Measurements from ENCODE around the gene DUOX1.
A peak's percentile ranks its signal among the peaks of the same experiment; 100 is the strongest.

The DUOX1 gene

DNA sequence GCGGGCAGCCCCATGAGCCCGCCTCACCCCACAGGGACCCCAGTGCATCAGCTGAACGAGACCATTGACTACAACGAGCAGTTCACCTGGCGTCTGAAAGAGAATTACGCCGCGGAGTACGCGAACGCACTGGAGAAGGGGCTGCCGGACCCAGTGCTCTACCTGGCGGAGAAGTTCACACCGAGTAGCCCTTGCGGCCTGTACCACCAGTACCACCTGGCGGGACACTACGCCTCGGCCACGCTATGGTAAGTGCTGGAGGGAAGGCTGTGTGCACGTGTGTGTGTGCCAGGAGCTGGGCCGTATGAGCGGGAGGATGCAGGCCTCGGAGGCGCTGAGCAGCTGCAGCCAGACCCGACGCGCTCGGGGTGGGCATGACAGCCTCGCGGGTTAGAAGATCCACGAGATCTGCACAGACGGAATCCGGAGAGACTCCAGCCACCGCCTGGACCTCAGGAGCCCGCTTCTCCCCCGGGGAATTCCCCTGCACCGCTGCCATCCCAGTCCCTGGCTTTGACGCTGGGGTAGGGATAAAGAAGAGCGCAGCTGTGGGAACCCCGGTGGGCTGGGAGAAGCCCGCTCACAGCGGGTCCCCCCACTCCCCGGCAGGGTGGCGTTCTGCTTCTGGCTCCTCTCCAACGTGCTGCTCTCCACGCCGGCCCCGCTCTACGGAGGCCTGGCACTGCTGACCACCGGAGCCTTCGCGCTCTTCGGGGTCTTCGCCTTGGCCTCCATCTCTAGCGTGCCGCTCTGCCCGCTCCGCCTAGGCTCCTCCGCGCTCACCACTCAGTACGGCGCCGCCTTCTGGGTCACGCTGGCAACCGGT, 13.1 kb upstream of the DUOX1 start:
- H3K23ac ChIP-seq (ENCODE audit: low read length), result no peak overlapping the region
- H3K4me1 ChIP-seq (ENCODE audit: control insufficient read depth in 1 of 2, insufficient read depth in 2 of 2, low read length in 2 of 2), result peaks cover 4% of the 10 kb centered on the region in 2 experiments
- no peak overlapping the region for H3K4me3 ChIP-seq (ENCODE audit: low read depth, low read length)
- no peak for DNase-seq
- H3K79me2 ChIP-seq (ENCODE audit: control insufficient read depth, insufficient read depth, low read length, poor library complexity), result no peaks in the 10 kb centered on the region
- H2AFZ ChIP-seq (ENCODE audit: insufficient read depth, low read length, poor library complexity), result no peak overlapping the region
- no peak overlapping the region for H2BK5ac ChIP-seq (ENCODE audit: low read depth, low read length, poor library complexity)
- H3K79me1 ChIP-seq (ENCODE audit: low read length), result no peaks in the 10 kb centered on the region
- H3K4me2 ChIP-seq (ENCODE audit: low read length), result no peak overlapping the region
- peaks cover 2% of the 10 kb centered on the region for H3K9me3 ChIP-seq (ENCODE audit: insufficient read depth, low read depth, low read length)
- H3K27me3 ChIP-seq (ENCODE audit: insufficient read depth, low read length), result peaks cover 64% of the 10 kb centered on the region
- H3K27ac ChIP-seq (ENCODE audit: low read depth, low read length), result no peak overlapping the region
- no peak overlapping the region for H3K14ac ChIP-seq (ENCODE audit: low read length)
- no peak overlapping the region for H2BK120ac ChIP-seq (ENCODE audit: insufficient read depth, low read length, poor library complexity)
- no peak overlapping the region for H4K8ac ChIP-seq (ENCODE audit: low read depth, low read length)
- H3K9ac ChIP-seq (ENCODE audit: low read length), result no peak overlapping the region
- H4K12ac ChIP-seq (ENCODE audit: low read depth, low read length), result no peak overlapping the region
- H4K91ac ChIP-seq (ENCODE audit: low read depth, low read length), result no peak overlapping the region
- H3K18ac ChIP-seq (ENCODE audit: low read length), result no peak overlapping the region
- H2AK5ac ChIP-seq (ENCODE audit: low read length), result no peak overlapping the region
- no peak overlapping the region for H3K4ac ChIP-seq (ENCODE audit: low read depth, low read length)
- no peak overlapping the region for H2BK12ac ChIP-seq (ENCODE audit: low read length)
- H3K36me3 ChIP-seq (ENCODE audit: control insufficient read depth in 1 of 2, insufficient read depth in 2 of 2, low read length in 2 of 2), result no peaks in the 10 kb centered on the region
- WGBS (ENCODE audit: extremely low coverage, insufficient coverage, insufficient read length), result no CpG with 5 or more reads among the region's 65 CpGs

GRCh38 chr15:45117308-45118130, 12.3 kb upstream of the DUOX1 start:
- no peak overlapping the region for H2BK120ac ChIP-seq (ENCODE audit: insufficient read depth, low read length, poor library complexity)
- H3K27me3 ChIP-seq (ENCODE audit: insufficient read depth, low read length), result peaks cover 56% of the 10 kb centered on the region
- H2AK5ac ChIP-seq (ENCODE audit: low read length), result no peak overlapping the region
- peak overlapping the region; percentile 61 for H3K4me2 ChIP-seq (ENCODE audit: low read length)
- H4K91ac ChIP-seq (ENCODE audit: low read depth, low read length), result no peak overlapping the region
- H2BK12ac ChIP-seq (ENCODE audit: low read length), result no peak overlapping the region
- no peak overlapping the region for H3K4me3 ChIP-seq (ENCODE audit: low read depth, low read length)
- no peak overlapping the region for H3K23ac ChIP-seq (ENCODE audit: low read length)
- H2AFZ ChIP-seq (ENCODE audit: insufficient read depth, low read length, poor library complexity), result no peak overlapping the region
- H3K18ac ChIP-seq (ENCODE audit: low read length), result no peak overlapping the region
- H3K36me3 ChIP-seq (ENCODE audit: control insufficient read depth in 1 of 2, insufficient read depth in 2 of 2, low read length in 2 of 2), result no peaks in the 10 kb centered on the region
- H3K4me1 ChIP-seq (ENCODE audit: control insufficient read depth in 1 of 2, insufficient read depth in 2 of 2, low read length in 2 of 2), result peaks cover 4 to 8% of the 10 kb centered on the region in 2 experiments
- no peak overlapping the region for H3K14ac ChIP-seq (ENCODE audit: low read length)
- H3K79me2 ChIP-seq (ENCODE audit: control insufficient read depth, insufficient read depth, low read length, poor library complexity), result no peaks in the 10 kb centered on the region
- H3K9me3 ChIP-seq (ENCODE audit: insufficient read depth, low read depth, low read length), result peaks cover 2% of the 10 kb centered on the region
- no CpG with 5 or more reads among the region's 33 CpGs for WGBS (ENCODE audit: extremely low coverage, insufficient coverage, insufficient read length)
- H4K8ac ChIP-seq (ENCODE audit: low read depth, low read length), result no peak overlapping the region
- no peak overlapping the region for H3K4ac ChIP-seq (ENCODE audit: low read depth, low read length)
- H2BK5ac ChIP-seq (ENCODE audit: low read depth, low read length, poor library complexity), result no peak overlapping the region
- no peak for DNase-seq
- no peak overlapping the region for H3K27ac ChIP-seq (ENCODE audit: low read depth, low read length)
- no peak overlapping the region for H3K9ac ChIP-seq (ENCODE audit: low read length)
- H4K12ac ChIP-seq (ENCODE audit: low read depth, low read length), result no peak overlapping the region
- H3K79me1 ChIP-seq (ENCODE audit: low read length), result no peaks in the 10 kb centered on the region

- no peak overlapping the region for H4K8ac ChIP-seq (ENCODE audit: low read depth, low read length)
- no peak overlapping the region for H4K91ac ChIP-seq (ENCODE audit: low read depth, low read length)
- no peak overlapping the region for H2AK5ac ChIP-seq (ENCODE audit: low read length)
- H3K79me1 ChIP-seq (ENCODE audit: low read length), result no peaks in the 10 kb centered on the region
- H3K9ac ChIP-seq (ENCODE audit: low read length), result no peak overlapping the region
- no peak overlapping the region for H2AFZ ChIP-seq (ENCODE audit: insufficient read depth, low read length, poor library complexity)
- DNase-seq, result peak; percentile 76 to 87
- no peak overlapping the region for H3K4me3 ChIP-seq (ENCODE audit: low read depth, low read length)
- H3K9me3 ChIP-seq (ENCODE audit: insufficient read depth, low read depth, low read length), result peaks cover 2% of the 10 kb centered on the region
- peaks cover 50% of the 10 kb centered on the region for H3K27me3 ChIP-seq (ENCODE audit: insufficient read depth, low read length)
- H2BK5ac ChIP-seq (ENCODE audit: low read depth, low read length, poor library complexity), result no peak overlapping the region
- peak overlapping the region; percentile 61 for H3K4me2 ChIP-seq (ENCODE audit: low read length)
- no peak overlapping the region for H2BK120ac ChIP-seq (ENCODE audit: insufficient read depth, low read length, poor library complexity)
- H3K36me3 ChIP-seq (ENCODE audit: control insufficient read depth in 1 of 2, insufficient read depth in 2 of 2, low read length in 2 of 2), result no peaks in the 10 kb centered on the region
- no peak overlapping the region for H3K4ac ChIP-seq (ENCODE audit: low read depth, low read length)
- peaks cover 4 to 8% of the 10 kb centered on the region in 2 experiments for H3K4me1 ChIP-seq (ENCODE audit: control insufficient read depth in 1 of 2, insufficient read depth in 2 of 2, low read length in 2 of 2)
- no peaks in the 10 kb centered on the region for H3K79me2 ChIP-seq (ENCODE audit: control insufficient read depth, insufficient read depth, low read length, poor library complexity)
- no CpG with 5 or more reads among the region's 14 CpGs for WGBS (ENCODE audit: extremely low coverage, insufficient coverage, insufficient read length)
- no peak overlapping the region for H3K23ac ChIP-seq (ENCODE audit: low read length)
- H2BK12ac ChIP-seq (ENCODE audit: low read length), result no peak overlapping the region
- H4K12ac ChIP-seq (ENCODE audit: low read depth, low read length), result no peak overlapping the region
- no peak overlapping the region for H3K14ac ChIP-seq (ENCODE audit: low read length)
- H3K27ac ChIP-seq (ENCODE audit: low read depth, low read length), result no peak overlapping the region
- no peak overlapping the region for H3K18ac ChIP-seq (ENCODE audit: low read length)
These were observed 11.6 kb upstream of the DUOX1 start for GRCh38 chr15:45118131-45118588.

DNA sequence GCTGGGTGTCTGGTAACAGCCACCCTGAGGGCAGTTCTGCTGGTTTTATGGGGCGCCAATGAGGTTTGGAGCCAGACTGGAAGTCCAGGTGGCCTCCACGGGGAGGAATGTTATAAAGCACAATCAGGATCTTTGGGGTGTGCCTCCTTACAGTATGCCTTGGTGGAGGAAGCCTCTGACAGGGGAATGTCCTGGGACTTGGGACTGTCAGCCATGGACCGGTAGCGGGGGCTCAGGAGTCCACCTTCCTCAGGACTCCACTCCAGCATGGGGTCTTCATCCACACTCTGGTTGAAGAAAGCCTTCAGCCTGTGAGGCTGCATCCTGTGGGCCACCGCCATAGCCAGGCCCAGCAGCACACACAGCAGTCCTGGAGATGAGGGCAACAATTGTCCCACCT, 10.8 kb upstream of the DUOX1 start:
- Histone ChIP-seq H2BK12ac (ENCODE audit: low read length) (no peak overlapping the region), H3K4me1 (ENCODE audit: control insufficient read depth in 1 of 2, insufficient read depth in 2 of 2, low read length in 2 of 2) (peaks cover 4 to 10% of the 10 kb centered on the region in 2 experiments), H4K12ac (ENCODE audit: low read depth, low read length) (no peak overlapping the region), H3K9me3 (ENCODE audit: insufficient read depth, low read depth, low read length) (peaks cover 2% of the 10 kb centered on the region), H3K79me1 (ENCODE audit: low read length) (no peaks in the 10 kb centered on the region), H2BK120ac (ENCODE audit: insufficient read depth, low read length, poor library complexity) (no peak overlapping the region), H2BK5ac (ENCODE audit: low read depth, low read length, poor library complexity) (no peak overlapping the region), H4K91ac (ENCODE audit: low read depth, low read length) (no peak overlapping the region), H2AFZ (ENCODE audit: insufficient read depth, low read length, poor library complexity) (no peak overlapping the region), H3K4me3 (ENCODE audit: low read depth, low read length) (no peak overlapping the region), H3K36me3 (ENCODE audit: control insufficient read depth in 1 of 2, insufficient read depth in 2 of 2, low read length in 2 of 2) (no peaks in the 10 kb centered on the region), H3K14ac (ENCODE audit: low read length) (no peak overlapping the region), H3K79me2 (ENCODE audit: control insufficient read depth, insufficient read depth, low read length, poor library complexity) (no peaks in the 10 kb centered on the region), H2AK5ac (ENCODE audit: low read length) (no peak overlapping the region), H3K9ac (ENCODE audit: low read length) (no peak overlapping the region), H3K4ac (ENCODE audit: low read depth, low read length) (no peak overlapping the region), H3K27ac (ENCODE audit: low read depth, low read length) (no peak overlapping the region), H3K18ac (ENCODE audit: low read length) (no peak overlapping the region), H3K27me3 (ENCODE audit: insufficient read depth, low read length) (peaks cover 41% of the 10 kb centered on the region), H3K4me2 (ENCODE audit: low read length) (no peak overlapping the region), H3K23ac (ENCODE audit: low read length) (no peak overlapping the region), H4K8ac (ENCODE audit: low read depth, low read length) (no peak overlapping the region)
- DNase-seq, result no peak
- no CpG with 5 or more reads among the region's 5 CpGs for WGBS (ENCODE audit: extremely low coverage, insufficient coverage, insufficient read length)

Measured in trophoblast cell (in vitro differentiated cells and primary cell).